Prostate gland (tissue), 2 donors: ENCODE data around the gene XAB2.

ENCODE experiments used
- POLR2A ChIP-seq: fragments of 450-650 bp; IDR thresholded peaks from one replicate; pipeline ENCODE4 v1.6.1; 2016; ENCODE audit warnings: antibody characterized with exemption, mild to moderate bottlenecking
- POLR2AphosphoS5 ChIP-seq: sonication (generic); formaldehyde crosslinking; IDR thresholded peaks from one replicate; pipeline ENCODE4 v1.6.1; 2017; ENCODE audit warnings: antibody characterized with exemption
- TF ChIP-seq, protein P1 (sequence below), 4 experiments: fragments of 200-600 bp in 2 of 4; fragments of 450-650 bp in 2 of 4; sonication (generic) in 2 of 4; IDR thresholded peaks; 1 replicate in 3 of 4; 2 replicates in 1 of 4; pipeline ENCODE4 v1.5.1; 2016 to 2019; ENCODE audit warnings: antibody characterized with exemption in 4 of 4, mild to moderate bottlenecking in 2 of 4, moderate library complexity in 2 of 4

DNA sequence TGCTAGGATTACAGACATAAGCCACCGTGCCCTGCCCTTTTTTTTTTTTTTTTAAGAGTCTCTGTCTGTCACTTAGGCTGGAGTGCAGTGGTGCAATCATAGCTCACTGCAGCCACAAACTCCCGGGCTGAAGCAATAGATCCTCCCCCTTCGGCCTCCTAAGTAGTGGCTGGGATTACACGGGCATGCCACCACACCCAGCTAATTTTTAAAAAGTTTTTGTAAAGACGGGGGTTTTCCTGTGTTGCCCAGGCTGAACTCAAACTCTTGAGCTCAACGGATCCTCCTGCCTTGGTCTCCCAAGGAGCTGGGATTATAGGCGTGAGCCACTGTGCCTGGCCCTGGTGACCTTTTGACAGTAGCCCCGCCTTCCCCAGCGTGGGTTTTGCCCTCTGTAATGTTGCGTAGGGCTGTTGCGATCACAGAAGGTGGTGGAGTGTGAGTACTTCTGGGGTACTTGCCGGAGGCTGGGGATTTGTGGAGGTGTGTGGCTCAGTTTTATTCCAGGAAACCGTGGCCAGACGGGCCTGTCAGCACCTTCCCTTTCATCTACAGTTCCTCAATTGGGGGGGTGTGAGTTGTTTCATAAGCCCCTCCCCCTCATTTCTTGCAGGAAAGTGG is 27.9 kb upstream of the XAB2 start:
- TF ChIP-seq, protein P1, sequence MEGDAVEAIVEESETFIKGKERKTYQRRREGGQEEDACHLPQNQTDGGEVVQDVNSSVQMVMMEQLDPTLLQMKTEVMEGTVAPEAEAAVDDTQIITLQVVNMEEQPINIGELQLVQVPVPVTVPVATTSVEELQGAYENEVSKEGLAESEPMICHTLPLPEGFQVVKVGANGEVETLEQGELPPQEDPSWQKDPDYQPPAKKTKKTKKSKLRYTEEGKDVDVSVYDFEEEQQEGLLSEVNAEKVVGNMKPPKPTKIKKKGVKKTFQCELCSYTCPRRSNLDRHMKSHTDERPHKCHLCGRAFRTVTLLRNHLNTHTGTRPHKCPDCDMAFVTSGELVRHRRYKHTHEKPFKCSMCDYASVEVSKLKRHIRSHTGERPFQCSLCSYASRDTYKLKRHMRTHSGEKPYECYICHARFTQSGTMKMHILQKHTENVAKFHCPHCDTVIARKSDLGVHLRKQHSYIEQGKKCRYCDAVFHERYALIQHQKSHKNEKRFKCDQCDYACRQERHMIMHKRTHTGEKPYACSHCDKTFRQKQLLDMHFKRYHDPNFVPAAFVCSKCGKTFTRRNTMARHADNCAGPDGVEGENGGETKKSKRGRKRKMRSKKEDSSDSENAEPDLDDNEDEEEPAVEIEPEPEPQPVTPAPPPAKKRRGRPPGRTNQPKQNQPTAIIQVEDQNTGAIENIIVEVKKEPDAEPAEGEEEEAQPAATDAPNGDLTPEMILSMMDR (IDR thresholded peaks at IDR 0.05): no peak
- TF ChIP-seq POLR2A (no peak), POLR2AphosphoS5 (no peak)
